SK-N-SH (cell line): ENCODE measurements around the gene WDR6. TPM values are rescaled to one million over a fixed set of nuclear protein-coding genes. Genes with fewer than 3 reads are reported as not detected.

ENCODE experiments used
- CTCF ChIA-PET: fragments of 300-600, 350-600 bp; formaldehyde crosslinking; extraction: SDS; loops from one replicate; lab custom pipeline; 2021; lab: Yijun Ruan, JAX
- POLR2A ChIA-PET: fragments of 350-600 bp; sonication (Branson Sonifier 250); formaldehyde crosslinking; extraction: SDS; loops from one replicate; lab custom pipeline; 2020; ENCODE audit warnings: antibody characterized with exemption, inconsistent platforms; lab: Yijun Ruan, JAX
- DNase-seq: peaks from one replicate; pipeline ENCODE4 v3.0.0; 2012
- H2AFZ ChIP-seq: fragments of 200-600 bp; sonication (generic); 2 replicates; pipeline ENCODE4 v1.8.1; 2016; ENCODE audit warnings: antibody characterized with exemption, mild to moderate bottlenecking, low read depth
- H3F3A ChIP-seq: fragments of 200-600 bp; sonication (generic); replicated peaks from 2 replicates; pipeline ENCODE3; 2016; ENCODE audit warnings: antibody characterized with exemption, mild to moderate bottlenecking; ENCODE audit not compliant: insufficient read depth
- H3K27ac ChIP-seq, 2 experiments: fragments of 200-500 bp in 1 of 2; fragments of 200-600 bp in 1 of 2; sonication (Bioruptor generic) in 1 of 2; sonication (generic), shearing (Covaris generic) in 1 of 2; 2 replicates each; pipeline versions ENCODE4 v1.5.1 to v1.6.1; 2014 to 2016; ENCODE audit warnings: low read depth in 2 of 2, inconsistent platforms in 1 of 2, low read length in 1 of 2, mild to moderate bottlenecking in 1 of 2, mixed read lengths in 1 of 2
- H3K27me3 ChIP-seq: fragments of 200-600 bp; sonication (generic), shearing (Covaris generic); 2 replicates; pipeline ENCODE4 v1.6.1; 2016; ENCODE audit warnings: mixed run types; ENCODE audit not compliant: insufficient read depth
- H3K36me3 ChIP-seq, 2 experiments: fragments of 200-500 bp in 1 of 2; fragments of 200-600 bp in 1 of 2; sonication (Bioruptor generic) in 1 of 2; sonication (generic) in 1 of 2; replicated peaks in 1 of 2; 2 replicates each; pipeline versions ENCODE3 to v1.5.1; 2014 to 2016; ENCODE audit warnings: low read length in 1 of 2, mild to moderate bottlenecking in 1 of 2; ENCODE audit not compliant: insufficient read depth in 2 of 2, control insufficient read depth in 1 of 2
- H3K4me1 ChIP-seq, 2 experiments: fragments of 200-500 bp in 1 of 2; fragments of 200-600 bp in 1 of 2; sonication (Bioruptor generic) in 1 of 2; sonication (generic), shearing (Covaris generic) in 1 of 2; 2 replicates each; pipeline versions ENCODE4 v1.5.1 to v1.6.1; 2014 to 2016; ENCODE audit warnings: low read depth in 1 of 2, low read length in 1 of 2, mixed run types in 1 of 2; ENCODE audit not compliant: insufficient read depth in 2 of 2, control insufficient read depth in 1 of 2
- H3K4me2 ChIP-seq: fragments of 200-600 bp; sonication (generic), shearing (Covaris generic); 2 replicates; pipeline ENCODE4 v1.6.1; 2017; ENCODE audit warnings: mixed run types
- H3K4me3 ChIP-seq, 2 experiments: fragments of 200-500 bp in 1 of 2; fragments of 200-600 bp in 1 of 2; sonication (Bioruptor generic) in 1 of 2; sonication (generic), shearing (Covaris generic) in 1 of 2; 2 replicates each; pipeline versions ENCODE4 v1.5.1 to v1.8.1; 2014 to 2016; ENCODE audit warnings: low read depth in 2 of 2, inconsistent platforms in 1 of 2, low read length in 1 of 2, mild to moderate bottlenecking in 1 of 2, mixed read lengths in 1 of 2, moderate library complexity in 1 of 2
- H3K79me2 ChIP-seq: fragments of 200-600 bp; sonication (generic); 2 replicates; pipeline ENCODE4 v1.8.1; 2017; ENCODE audit warnings: mild to moderate bottlenecking; ENCODE audit not compliant: insufficient read depth
- H3K9ac ChIP-seq: fragments of 200-600 bp; sonication (generic); 2 replicates; pipeline ENCODE4 v1.6.1; 2017; ENCODE audit warnings: mixed run types
- H3K9me2 ChIP-seq: fragments of 200-600 bp; sonication (generic); 2 replicates; pipeline ENCODE4 v1.6.1; 2017; ENCODE audit warnings: mixed run types
- H3K9me3 ChIP-seq: fragments of 200-600 bp; sonication (generic); 2 replicates; pipeline ENCODE4 v1.6.1; 2017; ENCODE audit warnings: mixed run types, mild to moderate bottlenecking, moderate library complexity
- H4K20me1 ChIP-seq: fragments of 200-600 bp; sonication (generic); 2 replicates; pipeline ENCODE4 v1.6.1; 2017; ENCODE audit warnings: mild to moderate bottlenecking, mixed run types; ENCODE audit not compliant: insufficient read depth
- ELF1 ChIP-seq: IDR thresholded peaks from 2 replicates; pipeline ENCODE4 v1.4.0; 2012
- EP300 ChIP-seq, 2 experiments: IDR thresholded peaks; 2 replicates each; pipeline versions ENCODE4 v1.4.0 to v1.6.1; 2012; ENCODE audit warnings: borderline replicate concordance in 1 of 2, low read depth in 1 of 2, low read length in 1 of 2
- FOSL2 ChIP-seq: IDR thresholded peaks from 2 replicates; pipeline ENCODE4 v1.4.0; 2012; ENCODE audit warnings: low read depth, mild to moderate bottlenecking, moderate library complexity, borderline replicate concordance
- FOXJ3 ChIP-seq: sonication (generic); formaldehyde crosslinking; IDR thresholded peaks from 2 replicates; pipeline ENCODE4 v1.5.1; 2020; ENCODE audit warnings: mild to moderate bottlenecking, missing genetic modification reagents
- GATA2 ChIP-seq: sonication (generic); formaldehyde crosslinking; IDR thresholded peaks from 2 replicates; pipeline ENCODE4 v1.5.0; 2020; ENCODE audit warnings: mild to moderate bottlenecking, missing genetic modification reagents
- JUND ChIP-seq: IDR thresholded peaks from 2 replicates; pipeline ENCODE4 v1.4.0; 2012
- MAX ChIP-seq: IDR thresholded peaks from 2 replicates; pipeline ENCODE4 v1.4.0; 2012; ENCODE audit warnings: low read depth
- MEF2A ChIP-seq: IDR thresholded peaks from 2 replicates; pipeline ENCODE4 v1.4.0; 2012; ENCODE audit warnings: low read depth, borderline replicate concordance
- MXI1 ChIP-seq: IDR thresholded peaks from 2 replicates; pipeline ENCODE4 v1.6.1; 2012; ENCODE audit warnings: mild to moderate bottlenecking, low read depth, low read length, improper control_type of control experiment
- NFIC ChIP-seq: IDR thresholded peaks from 2 replicates; pipeline ENCODE4 v1.4.0; 2012; ENCODE audit warnings: borderline replicate concordance
- POLR2AphosphoS5 ChIP-seq: IDR thresholded peaks from 2 replicates; pipeline ENCODE4 v1.6.1; 2012; ENCODE audit warnings: low read depth, low read length
- RAD21 ChIP-seq: IDR thresholded peaks from 2 replicates; pipeline ENCODE4 v1.6.1; 2012; ENCODE audit warnings: mild to moderate bottlenecking, low read length
- RCOR1 ChIP-seq: fragments of 150-350 bp; IDR thresholded peaks from 2 replicates; pipeline ENCODE4 v1.6.1; 2017; ENCODE audit warnings: antibody characterized with exemption, low read length
- RXRA ChIP-seq: IDR thresholded peaks from 2 replicates; pipeline ENCODE4 v1.4.0; 2012; ENCODE audit warnings: low read depth, mild to moderate bottlenecking, borderline replicate concordance
- TCF12 ChIP-seq: IDR thresholded peaks from 2 replicates; pipeline ENCODE4 v1.4.0; 2012
- YY1 ChIP-seq: IDR thresholded peaks from 2 replicates; pipeline ENCODE4 v1.4.0; 2012; ENCODE audit warnings: low read depth, mild to moderate bottlenecking
- WGBS: methylation state at CpG from one replicate; pipeline ENCODE4 v1.1.6; 2017; ENCODE audit warnings: low lambda C conversion rate; 5-methylcytosine and 5-hydroxymethylcytosine counted together
- polyA plus RNA-seq, 3 experiments: library from polyadenylated mRNA; depleted of rRNA; stranded (reverse); fragments of >200 nt; gene quantifications; 2 replicates each; pipeline ENCODE4 v1.2.3, GENCODE V29; 2012
- TF ChIP-seq, protein P1 (sequence below): fragments of 200-600 bp; sonication (generic); IDR thresholded peaks from 2 replicates; pipeline ENCODE4 v1.6.1; 2017; ENCODE audit warnings: antibody characterized with exemption, mild to moderate bottlenecking, moderate library complexity
- TF ChIP-seq, protein P2 (sequence below): IDR thresholded peaks from 2 replicates; pipeline ENCODE4; 2012

WDR6 gene
- polyA plus RNA-seq, 1 of the 3 experiments (the other 2 are of a cell fraction), result 230 TPM

DNA sequence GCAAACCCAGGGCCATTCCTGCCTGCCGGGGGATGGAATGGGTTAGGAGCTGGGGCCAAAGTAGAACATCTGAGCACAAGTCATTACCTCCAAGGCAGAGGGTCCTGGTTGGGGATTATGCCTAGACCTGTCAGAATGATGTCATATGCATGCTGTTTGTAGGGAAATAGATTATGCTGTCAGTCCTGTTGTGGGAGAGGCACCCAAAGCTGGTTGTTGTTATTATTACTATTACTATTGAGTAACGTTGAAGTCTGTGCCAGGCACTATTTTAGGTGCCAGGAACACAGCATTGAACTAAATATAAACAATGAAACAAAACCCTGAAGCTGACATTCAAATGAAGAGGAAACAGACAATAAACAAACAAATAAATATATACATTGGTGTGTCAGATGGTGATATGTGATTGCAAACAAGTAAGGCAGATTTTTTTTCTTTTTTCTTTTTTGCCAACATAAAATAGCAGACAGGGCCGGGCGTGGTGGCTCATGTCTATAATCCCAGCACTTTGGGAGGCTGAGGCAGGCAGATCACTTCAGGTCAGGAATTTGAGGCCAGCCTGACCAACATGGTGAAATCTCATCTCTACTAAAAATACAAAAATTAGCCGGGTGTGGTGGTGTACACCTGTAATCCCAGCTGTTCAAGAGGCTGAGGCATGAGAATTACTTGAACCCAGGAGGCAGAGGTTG lies 15.2 kb upstream of the WDR6 start:
- Histone ChIP-seq H2AFZ (no peak overlapping the region), H3K4me3 (peak overlapping the region in 1 of 2 experiments; percentile 63; a peak in 1 of 4 replicates)

GRCh38 chr3:48993834-48994233 lies 13.4 kb upstream of the WDR6 start:
- DNase-seq, result no peak
- H2AFZ ChIP-seq, result no peak overlapping the region
- POLR2A ChIA-PET, result interaction anchor here (0.8 kb wide), 1 partner anchor 331 kb away, joined by 3 read pairs; no protein-coding TSS in a partner anchor
- H3K36me3 ChIP-seq, result no peaks in the 10 kb centered on the region
- TF ChIP-seq MEF2A, result no peak
- no peak for TF ChIP-seq GATA2 (CRISPR knock-in tag)
- TF ChIP-seq YY1, result no peak
- no peak for TF ChIP-seq ELF1
- TF ChIP-seq TCF12, result no peak
- no peak overlapping the region for H3K4me2 ChIP-seq
- H4K20me1 ChIP-seq, result no peaks in the 10 kb centered on the region
- no peaks in the 10 kb centered on the region for H3K9me3 ChIP-seq
- peaks cover 0 to 21% of the 10 kb centered on the region in 2 experiments; a peak in 1 of 4 replicates for H3K4me1 ChIP-seq
- peaks cover 19% of the 10 kb centered on the region for H3K79me2 ChIP-seq
- H3F3A ChIP-seq, result peaks cover 4% of the 10 kb centered on the region
- no peaks in the 10 kb centered on the region for H3K9me2 ChIP-seq
- H3K9ac ChIP-seq, result no peak overlapping the region
- CTCF ChIA-PET, result interaction anchor here (0.9 to 1.6 kb wide), 3 partner anchors 14 to 23 kb away, joined by 3 to 5 read pairs (median 3); partner anchors contain the start of gene WDR6
- no peak overlapping the region for H3K27ac ChIP-seq
- no peaks in the 10 kb centered on the region for H3K27me3 ChIP-seq
- no peak overlapping the region for H3K4me3 ChIP-seq

More for the DNA sequence above, 15.2 kb upstream of the WDR6 start:
- WGBS, result 93% methylated on average over 5 of the region's 5 CpGs
- H4K20me1 ChIP-seq, result no peaks in the 10 kb centered on the region
- peak overlapping the region; percentile 71; the same call in 1 of the 2 replicates for H3K4me2 ChIP-seq
- ChIA-PET CTCF (interaction anchor here (0.6 to 7.3 kb wide), 6 partner anchors 25 to 457 kb away, joined by 3 to 114 read pairs (median 4); partner anchors contain the start of genes DALRD3, IMPDH2 and NDUFAF3), POLR2A (interaction anchor here (0.7 to 0.8 kb wide), 3 partner anchors 15 to 29 kb away, joined by 3 read pairs; partner anchors contain the start of gene WDR6)
- peaks cover 0 to 3% of the 10 kb centered on the region in 2 experiments; a peak in 1 of 4 replicates for H3K4me1 ChIP-seq
- DNase-seq, result no peak
- H3K79me2 ChIP-seq, result peaks cover 19% of the 10 kb centered on the region
- H3K36me3 ChIP-seq, result no peaks in the 10 kb centered on the region
- H3K9me2 ChIP-seq, result no peaks in the 10 kb centered on the region
- H3K9ac ChIP-seq, result no peak overlapping the region
- H3K9me3 ChIP-seq, result no peaks in the 10 kb centered on the region
- H3K27me3 ChIP-seq, result no peaks in the 10 kb centered on the region
- H3F3A ChIP-seq, result peaks cover 11% of the 10 kb centered on the region
- TF ChIP-seq FOSL2 (no peak), MXI1 (no peak), EP300 (IDR thresholded peaks at IDR 0.05; ENCODE audit: borderline replicate concordance in 1 of 2, low read depth in 1 of 2, low read length in 1 of 2) (no peak), TCF12 (no peak), MAX (no peak), JUND (no peak), POLR2AphosphoS5 (no peak), RAD21 (no peak), RCOR1 (no peak), RXRA (no peak), FOXJ3 (CRISPR knock-in tag) (no peak), NFIC (no peak)
- TF ChIP-seq, protein P1, sequence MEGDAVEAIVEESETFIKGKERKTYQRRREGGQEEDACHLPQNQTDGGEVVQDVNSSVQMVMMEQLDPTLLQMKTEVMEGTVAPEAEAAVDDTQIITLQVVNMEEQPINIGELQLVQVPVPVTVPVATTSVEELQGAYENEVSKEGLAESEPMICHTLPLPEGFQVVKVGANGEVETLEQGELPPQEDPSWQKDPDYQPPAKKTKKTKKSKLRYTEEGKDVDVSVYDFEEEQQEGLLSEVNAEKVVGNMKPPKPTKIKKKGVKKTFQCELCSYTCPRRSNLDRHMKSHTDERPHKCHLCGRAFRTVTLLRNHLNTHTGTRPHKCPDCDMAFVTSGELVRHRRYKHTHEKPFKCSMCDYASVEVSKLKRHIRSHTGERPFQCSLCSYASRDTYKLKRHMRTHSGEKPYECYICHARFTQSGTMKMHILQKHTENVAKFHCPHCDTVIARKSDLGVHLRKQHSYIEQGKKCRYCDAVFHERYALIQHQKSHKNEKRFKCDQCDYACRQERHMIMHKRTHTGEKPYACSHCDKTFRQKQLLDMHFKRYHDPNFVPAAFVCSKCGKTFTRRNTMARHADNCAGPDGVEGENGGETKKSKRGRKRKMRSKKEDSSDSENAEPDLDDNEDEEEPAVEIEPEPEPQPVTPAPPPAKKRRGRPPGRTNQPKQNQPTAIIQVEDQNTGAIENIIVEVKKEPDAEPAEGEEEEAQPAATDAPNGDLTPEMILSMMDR, result no peak
- TF ChIP-seq, protein P2, sequence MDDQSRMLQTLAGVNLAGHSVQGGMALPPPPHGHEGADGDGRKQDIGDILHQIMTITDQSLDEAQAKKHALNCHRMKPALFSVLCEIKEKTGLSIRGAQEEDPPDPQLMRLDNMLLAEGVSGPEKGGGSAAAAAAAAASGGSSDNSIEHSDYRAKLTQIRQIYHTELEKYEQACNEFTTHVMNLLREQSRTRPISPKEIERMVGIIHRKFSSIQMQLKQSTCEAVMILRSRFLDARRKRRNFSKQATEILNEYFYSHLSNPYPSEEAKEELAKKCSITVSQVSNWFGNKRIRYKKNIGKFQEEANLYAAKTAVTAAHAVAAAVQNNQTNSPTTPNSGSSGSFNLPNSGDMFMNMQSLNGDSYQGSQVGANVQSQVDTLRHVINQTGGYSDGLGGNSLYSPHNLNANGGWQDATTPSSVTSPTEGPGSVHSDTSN, result no peak
- no peak overlapping the region for H3K27ac ChIP-seq
